A549 (cell line): ENCODE measurements around the gene CASQ1. TPM values are rescaled to one million over a fixed set of nuclear protein-coding genes. Genes with fewer than 3 reads are reported as not detected.

Experiments
- ATAC-seq, 2 experiments: fragments of 200-7000 bp in 1 of 2; fragments of >200 bp in 1 of 2; cut with Nextera tagmentation in 1 of 2; cut with Tn5 transposase in 1 of 2; 3 replicates each; pipeline versions ENCODE4 v1.8.0 to v1.9.1; 2018 to 2020; ENCODE audit warnings: mild to moderate bottlenecking in 1 of 2, moderate library complexity in 1 of 2
- CTCF ChIA-PET: fragments of 300-600 bp; sonication (Branson Sonifier 250); formaldehyde crosslinking; extraction: SDS; loops from one replicate; lab custom pipeline; 2021; ENCODE audit warnings: antibody characterized with exemption, inconsistent platforms; lab: Yijun Ruan, JAX
- POLR2A ChIA-PET: fragments of 350-600 bp; formaldehyde crosslinking; extraction: SDS; loops from one replicate; lab custom pipeline; 2021; ENCODE audit warnings: antibody characterized with exemption, inconsistent platforms; lab: Yijun Ruan, JAX
- DNase-seq, 2 experiments: peaks; one replicate each; pipeline versions ENCODE4 v3.0.0 to v3.0.0-alpha.2; 2011 to 2016; ENCODE audit warnings: low read depth in 1 of 2, low spot score in 1 of 2
- FAIRE-seq: peaks from 2 replicates; lab custom pipeline; 2011; peaks lifted over from hg19 to GRCh38; lab: Jason Lieb, UNC
- H3K27ac ChIP-seq, 2 experiments: fragments of >200 bp; sonication (Bioruptor Twin); formaldehyde crosslinking; 3 replicates each; pipeline ENCODE4 v1.5.1; 2016 to 2017
- H3K4me1 ChIP-seq: fragments of >200 bp; sonication (Bioruptor Twin); formaldehyde crosslinking; 3 replicates; pipeline ENCODE4 v1.6.1; 2016
- H3K4me2 ChIP-seq: fragments of >200 bp; sonication (Bioruptor Twin); formaldehyde crosslinking; 3 replicates; pipeline ENCODE4 v1.6.1; 2016
- H3K4me3 ChIP-seq: fragments of >200 bp; sonication (Bioruptor Twin); formaldehyde crosslinking; 3 replicates; pipeline ENCODE4 v1.5.1; 2016
- H3K9me3 ChIP-seq: fragments of >200 bp; sonication (Bioruptor Twin); formaldehyde crosslinking; 3 replicates; pipeline ENCODE4 v1.6.1; 2016
- CHD2 ChIP-seq: fragments of 150-350 bp; IDR thresholded peaks from 2 replicates; pipeline ENCODE4 v1.6.1; 2014; ENCODE audit warnings: low read length; ENCODE audit not compliant: partially characterized antibody
- CTCF ChIP-seq: fragments of >200 bp; sonication (Bioruptor Twin); formaldehyde crosslinking; IDR thresholded peaks from 3 replicates; pipeline ENCODE4 v1.5.1; 2016
- EHMT2 ChIP-seq: fragments of 200-600 bp; sonication (generic); IDR thresholded peaks from 2 replicates; pipeline ENCODE4 v1.6.1; 2016; ENCODE audit warnings: antibody characterized with exemption, low read depth, mild to moderate bottlenecking, moderate library complexity
- FOXS1 ChIP-seq: fragments of 250-450 bp; sonication (Bioruptor Pico); IDR thresholded peaks from 2 replicates; pipeline ENCODE4 v1.5.0; 2020; ENCODE audit warnings: mild to moderate bottlenecking, moderate library complexity
- HDAC2 ChIP-seq: fragments of 200-600 bp; sonication (generic); IDR thresholded peaks from 2 replicates; pipeline ENCODE4 v1.6.1; 2016
- HOXA7 ChIP-seq: fragments of 250-450 bp; sonication (Bioruptor Pico); IDR thresholded peaks from 2 replicates; pipeline ENCODE4 v1.5.0; 2020; ENCODE audit warnings: mild to moderate bottlenecking, moderate library complexity
- HOXB13 ChIP-seq: fragments of 250-450 bp; sonication (Bioruptor Pico); IDR thresholded peaks from 2 replicates; pipeline ENCODE4 v1.5.0; 2020; ENCODE audit warnings: low read depth, mild to moderate bottlenecking, moderate library complexity
- JUN ChIP-seq, 2 experiments: fragments of >200 bp; sonication (Bioruptor Twin); formaldehyde crosslinking; IDR thresholded peaks; 2 replicates in 1 of 2; 3 replicates in 1 of 2; pipeline ENCODE4 v1.6.1; 2016 to 2017
- MAFK ChIP-seq: fragments of 450-650 bp; IDR thresholded peaks from 2 replicates; pipeline ENCODE4 v1.6.1; 2014; ENCODE audit not compliant: partially characterized antibody
- MAZ ChIP-seq: fragments of 150-350 bp; IDR thresholded peaks from 2 replicates; pipeline ENCODE4 v1.6.1; 2014; ENCODE audit warnings: antibody characterized with exemption, low read depth, low read length, borderline replicate concordance
- MYC ChIP-seq: IDR thresholded peaks from 2 replicates; pipeline ENCODE4 v1.6.1; 2012; ENCODE audit warnings: mild to moderate bottlenecking, inconsistent platforms, low read length, improper control_type of control experiment, borderline replicate concordance
- NFE2L2 ChIP-seq: fragments of 150-350 bp; conservative IDR thresholded peaks from 2 replicates; pipeline ENCODE4 v1.6.1; 2014; ENCODE audit warnings: low read length
- NPAS2 ChIP-seq: fragments of 250-450 bp; sonication (Bioruptor Pico); IDR thresholded peaks from 2 replicates; pipeline ENCODE4 v1.8.0; 2022; ENCODE audit warnings: mild to moderate bottlenecking, moderate library complexity, borderline replicate concordance
- NR3C1 ChIP-seq: fragments of >200 bp; sonication (Bioruptor Twin); formaldehyde crosslinking; IDR thresholded peaks from 3 replicates; pipeline ENCODE4 v1.6.1; 2017
- PHF8 ChIP-seq: fragments of 200-600 bp; sonication (generic); IDR thresholded peaks from 2 replicates; pipeline ENCODE4 v1.6.1; 2016; ENCODE audit warnings: low read depth, mild to moderate bottlenecking, antibody characterized with exemption, moderate library complexity, borderline replicate concordance
- POLR2A ChIP-seq: IDR thresholded peaks from 2 replicates; pipeline ENCODE4 v1.6.1; 2012; ENCODE audit warnings: mild to moderate bottlenecking, low read length
- POLR2AphosphoS2 ChIP-seq: conservative IDR thresholded peaks from 2 replicates; pipeline ENCODE4 v1.6.1; 2012; ENCODE audit warnings: low read length, improper control_type of control experiment, inconsistent platforms
- RAD21 ChIP-seq, 2 experiments: fragments of >200 bp in 1 of 2; sonication (Bioruptor Twin) in 1 of 2; formaldehyde crosslinking in 1 of 2; IDR thresholded peaks in 1 of 2; conservative IDR thresholded peaks in 1 of 2; 2 replicates in 1 of 2; 3 replicates in 1 of 2; pipeline ENCODE4 v1.6.1; 2012 to 2018; ENCODE audit warnings: inconsistent platforms in 1 of 2
- RCOR1 ChIP-seq: fragments of 150-350 bp; IDR thresholded peaks from 2 replicates; pipeline ENCODE4 v1.6.1; 2014; ENCODE audit warnings: antibody characterized with exemption, low read length, low read depth
- RNF2 ChIP-seq: fragments of 200-600 bp; sonication (generic); IDR thresholded peaks from 2 replicates; pipeline ENCODE4 v1.6.1; 2016; ENCODE audit warnings: low read depth, mild to moderate bottlenecking, antibody characterized with exemption, moderate library complexity, borderline replicate concordance
- TFCP2L1 ChIP-seq: fragments of 250-450 bp; sonication (Bioruptor Pico); IDR thresholded peaks from 2 replicates; pipeline ENCODE4 v1.5.0; 2021; ENCODE audit warnings: mild to moderate bottlenecking
- TP53 ChIP-seq: fragments of 250-450 bp; sonication (Bioruptor Pico); IDR thresholded peaks from 2 replicates; pipeline ENCODE4 v1.5.0; 2021; ENCODE audit warnings: mild to moderate bottlenecking, moderate library complexity
- WGBS: methylation state at CpG from one replicate; pipeline ENCODE4 v1.1.6; 2017; ENCODE audit errors: missing lambda C conversion rate; 5-methylcytosine and 5-hydroxymethylcytosine counted together
- polyA plus RNA-seq, 4 experiments: library from polyadenylated mRNA; depleted of rRNA in 3 of 4; stranded (reverse); fragments of >200 nt; fragmentation: RNase III in 1 of 4; extraction: RNeasy Plus Mini Kit Qiagen cat#74134 plus additional on column Dnase treatment in 1 of 4; gene quantifications; 2 replicates in 3 of 4; 3 replicates in 1 of 4; pipeline ENCODE4 v1.2.3, GENCODE V29; 2011 to 2017
- TF ChIP-seq, protein P1 (sequence below): fragments of >200 bp; sonication (Bioruptor Twin); formaldehyde crosslinking; IDR thresholded peaks from 3 replicates; pipeline ENCODE4 v1.6.1; 2016
- TF ChIP-seq, protein P2 (sequence below): fragments of >200 bp; sonication (Bioruptor Twin); formaldehyde crosslinking; IDR thresholded peaks from 2 replicates; pipeline ENCODE4 v1.6.1; 2016
- TF ChIP-seq, protein P3 (sequence below): IDR thresholded peaks from 2 replicates; pipeline ENCODE4 v1.6.1; 2012; ENCODE audit warnings: low read depth, borderline replicate concordance

The CASQ1 gene
- polyA plus RNA-seq, 2 of the 4 experiments (the other 2 are of a cell fraction), result 0.04 to 0.08 TPM

GRCh38 chr1:160200786-160201185, 10.4 kb downstream of the CASQ1 start:
- no peak overlapping the region for H3K4me3 ChIP-seq
- peaks cover 9% of the 10 kb centered on the region for H3K4me1 ChIP-seq
- TF ChIP-seq TFCP2L1 (CRISPR knock-in tag) (no peak), NPAS2 (CRISPR knock-in tag) (no peak), PHF8 (no peak), POLR2AphosphoS2 (no peak)
- no peak overlapping the region for H3K4me2 ChIP-seq
- no peak overlapping the region for H3K27ac ChIP-seq
- no peak for ATAC-seq
- no peak for DNase-seq
- FAIRE-seq, result no peak
- POLR2A ChIA-PET, result no interaction called here
- WGBS, result 67% methylated on average over 4 of the region's 4 CpGs
- H3K9me3 ChIP-seq, result no peaks in the 10 kb centered on the region
- CTCF ChIA-PET, result interaction anchor here (0.5 to 6.0 kb wide), 8 partner anchors 9 to 127 kb away, joined by 3 to 86 read pairs (median 9); partner anchors contain the start of gene CASQ1

GRCh38 chr1:160204526-160205241, 14.3 kb downstream of the CASQ1 start:
- WGBS, result 31% methylated on average over 7 of the region's 7 CpGs
- ChIA-PET POLR2A (interaction anchor here (0.8 kb wide), 1 partner anchor 16 kb away, joined by 3 read pairs; no protein-coding TSS in a partner anchor), CTCF (interaction anchor here (1.1 to 7.6 kb wide), 9 partner anchors 9 to 103 kb away, joined by 3 to 86 read pairs (median 6); partner anchors contain the start of gene CASQ1)
- TF ChIP-seq CTCF (no peak), RNF2 (no peak), NFE2L2 (no peak), MAZ (no peak), HOXB13 (CRISPR knock-in tag) (no peak), RCOR1 (no peak), TFCP2L1 (CRISPR knock-in tag) (no peak), HOXA7 (CRISPR knock-in tag) (no peak), RAD21 (conservative IDR thresholded peaks at IDR 0.05 in 1 of 2, IDR thresholded peaks at IDR 0.05 in 1 of 2) (no peak), TP53 (CRISPR knock-in tag) (no peak), CHD2 (no peak), FOXS1 (no peak)
- TF ChIP-seq, protein P1, sequence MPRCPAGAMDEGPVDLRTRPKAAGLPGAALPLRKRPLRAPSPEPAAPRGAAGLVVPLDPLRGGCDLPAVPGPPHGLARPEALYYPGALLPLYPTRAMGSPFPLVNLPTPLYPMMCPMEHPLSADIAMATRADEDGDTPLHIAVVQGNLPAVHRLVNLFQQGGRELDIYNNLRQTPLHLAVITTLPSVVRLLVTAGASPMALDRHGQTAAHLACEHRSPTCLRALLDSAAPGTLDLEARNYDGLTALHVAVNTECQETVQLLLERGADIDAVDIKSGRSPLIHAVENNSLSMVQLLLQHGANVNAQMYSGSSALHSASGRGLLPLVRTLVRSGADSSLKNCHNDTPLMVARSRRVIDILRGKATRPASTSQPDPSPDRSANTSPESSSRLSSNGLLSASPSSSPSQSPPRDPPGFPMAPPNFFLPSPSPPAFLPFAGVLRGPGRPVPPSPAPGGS, result no peak
- no peak for DNase-seq
- peak overlapping the region; percentile 89 to 96 for H3K27ac ChIP-seq
- H3K4me3 ChIP-seq, result peak overlapping the region; percentile 88
- peaks cover 43% of the 10 kb centered on the region for H3K4me1 ChIP-seq
- peak overlapping the region; percentile 98 for H3K4me2 ChIP-seq
- no peaks in the 10 kb centered on the region for H3K9me3 ChIP-seq
- no peak for FAIRE-seq
- no peak; a peak in 2 of 6 replicates for ATAC-seq

DNA sequence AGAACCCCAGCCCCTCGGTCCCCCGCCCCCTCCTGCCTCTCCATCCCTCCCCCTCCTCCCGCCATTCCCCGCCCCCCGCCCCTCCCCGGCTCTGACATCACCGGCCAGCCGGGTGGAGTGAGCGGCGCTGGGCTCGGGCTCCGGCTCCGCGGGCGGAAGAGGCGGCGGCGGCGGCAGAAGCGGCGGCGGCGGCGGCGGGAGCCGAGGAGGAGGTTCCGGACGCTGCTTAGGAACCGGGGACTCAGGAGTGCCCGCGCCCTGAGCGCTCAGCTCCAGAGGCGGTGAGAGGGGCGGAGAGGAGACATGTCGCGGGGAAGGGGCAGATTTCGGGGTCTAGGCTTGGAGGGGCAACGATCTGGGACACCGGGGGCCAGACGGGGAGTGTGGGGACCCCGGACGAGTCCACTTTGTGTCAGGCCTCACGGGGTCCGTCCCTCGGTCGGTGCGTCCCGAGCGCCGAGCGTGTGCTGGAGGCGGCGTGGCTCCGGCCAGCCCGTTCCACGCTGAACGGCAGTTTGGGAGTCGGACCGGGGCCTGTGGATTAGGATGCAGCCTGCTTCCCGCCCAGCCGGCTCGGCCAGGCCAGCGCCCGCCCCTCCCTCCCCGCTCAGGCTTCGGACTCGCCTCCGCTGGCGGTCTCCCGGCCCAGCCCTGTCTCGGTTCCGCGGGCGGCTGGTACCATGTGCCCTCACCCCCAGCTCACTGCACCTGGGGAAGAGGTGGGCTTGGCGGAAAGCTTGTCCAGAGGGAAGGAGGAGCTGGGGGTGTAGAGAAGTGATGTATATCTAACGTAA, 15.1 kb downstream of the CASQ1 start, which contains the start of gene PEA15:
PEA15 (plus strand) TSS at position 143 of the 794 bp plus-strand sequence. CDS start 6,161 bp downstream, outside the sequence.
- no peak for FAIRE-seq
- POLR2A ChIA-PET, result no interaction called here
- Histone ChIP-seq H3K4me2 (peak within 1 kb of the TSS; percentile 98), H3K4me3 (peak within 1 kb of the TSS; percentile 88), H3K27ac (peak within 1 kb of the TSS; percentile 89 to 96), H3K9me3 (no peaks in the 10 kb centered on the region), H3K4me1 (peaks cover 45% of the 10 kb centered on the region)
- WGBS, result 0% methylated on average over 8 of the region's 76 CpGs
- peak; percentile 60 to 87 for DNase-seq
- CTCF ChIA-PET, result interaction anchor here (1.1 to 7.6 kb wide), 8 partner anchors 8 to 103 kb away, joined by 3 to 86 read pairs (median 16); partner anchors contain the start of gene CASQ1
- ATAC-seq, result peak; percentile 72 to 81
- peak; percentile 20; the same call in 1 of the 2 replicates for TF ChIP-seq POLR2A
- 0 out of 2 replicates have a peak, but pooled peaks have one; percentile 11 for TF ChIP-seq MYC
- no peak for TF ChIP-seq EHMT2
- TF ChIP-seq HDAC2, result no peak
- TF ChIP-seq, protein P2, sequence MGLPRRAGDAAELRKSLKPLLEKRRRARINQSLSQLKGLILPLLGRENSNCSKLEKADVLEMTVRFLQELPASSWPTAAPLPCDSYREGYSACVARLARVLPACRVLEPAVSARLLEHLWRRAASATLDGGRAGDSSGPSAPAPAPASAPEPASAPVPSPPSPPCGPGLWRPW, result no peak
- TF ChIP-seq, protein P1, result 0 out of 3 replicates have a peak, but pooled peaks have one; percentile 17
- no peak for TF ChIP-seq NR3C1
- 0 out of 2 replicates have a peak, but pooled peaks have one; percentile 35 for TF ChIP-seq PHF8
- 0 out of 2 replicates have a peak, but pooled peaks have one; percentile 27 for TF ChIP-seq TFCP2L1 (CRISPR knock-in tag)
- TF ChIP-seq JUN (IDR thresholded peaks at IDR 0.05), result peak in 1 of 2 experiments; percentile 54; a peak in 2 of 5 replicates
- TF ChIP-seq, protein P3, sequence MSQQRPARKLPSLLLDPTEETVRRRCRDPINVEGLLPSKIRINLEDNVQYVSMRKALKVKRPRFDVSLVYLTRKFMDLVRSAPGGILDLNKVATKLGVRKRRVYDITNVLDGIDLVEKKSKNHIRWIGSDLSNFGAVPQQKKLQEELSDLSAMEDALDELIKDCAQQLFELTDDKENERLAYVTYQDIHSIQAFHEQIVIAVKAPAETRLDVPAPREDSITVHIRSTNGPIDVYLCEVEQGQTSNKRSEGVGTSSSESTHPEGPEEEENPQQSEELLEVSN, result 0 out of 2 replicates have a peak, but pooled peaks have one; percentile 38
- no peak for TF ChIP-seq RCOR1
- no peak for TF ChIP-seq MAFK
